HepG2 (cell line): ENCODE measurements around the gene SHROOM1. TPM values are rescaled to one million over a fixed set of nuclear protein-coding genes. Genes with fewer than 3 reads are reported as not detected.

Experiments used
- E2F5 ChIP-seq: sonication (generic); formaldehyde crosslinking; conservative IDR thresholded peaks from 2 replicates; pipeline ENCODE4 v1.4.0; 2020; ENCODE audit warnings: missing genetic modification reagents
- ETV5 ChIP-seq: IDR thresholded peaks from 2 replicates; pipeline ENCODE4 v1.6.1; 2018; ENCODE audit warnings: missing biosample characterization, missing genetic modification reagents, inconsistent platforms, borderline replicate concordance
- HCFC1 ChIP-seq: fragments of 150-350 bp; IDR thresholded peaks from 2 replicates; pipeline ENCODE4 v1.6.1; 2014; ENCODE audit warnings: low read depth, low read length
- HNF1B ChIP-seq: sonication (generic); formaldehyde crosslinking; IDR thresholded peaks from 2 replicates; pipeline ENCODE4 v1.5.1; 2020; ENCODE audit warnings: mild to moderate bottlenecking, moderate library complexity, missing genetic modification reagents
- KIAA2018 ChIP-seq: sonication (generic); formaldehyde crosslinking; IDR thresholded peaks from 2 replicates; pipeline ENCODE4 v1.5.0; 2020; ENCODE audit warnings: mild to moderate bottlenecking, missing genetic modification reagents, borderline replicate concordance
- MXD4 ChIP-seq: IDR thresholded peaks from 2 replicates; pipeline ENCODE4 v1.6.1; 2016; ENCODE audit warnings: mild to moderate bottlenecking, missing biosample characterization, missing genetic modification reagents
- NFATC3 ChIP-seq: sonication (generic); formaldehyde crosslinking; IDR thresholded peaks from 2 replicates; pipeline ENCODE4 v1.5.1; 2020; ENCODE audit warnings: mild to moderate bottlenecking, missing genetic modification reagents
- NKX3-1 ChIP-seq: sonication (generic); formaldehyde crosslinking; IDR thresholded peaks from 2 replicates; pipeline ENCODE4 v1.5.0; 2020; ENCODE audit warnings: missing genetic modification reagents
- PCBP1 ChIP-seq: fragments of 200-400 bp; formaldehyde crosslinking; IDR thresholded peaks from 2 replicates; pipeline ENCODE4 v1.6.1; 2017; ENCODE audit warnings: mild to moderate bottlenecking, low read depth, low read length, borderline replicate concordance
- SIX1 ChIP-seq: sonication (generic); formaldehyde crosslinking; IDR thresholded peaks from 2 replicates; pipeline ENCODE4 v1.4.0; 2020; ENCODE audit warnings: missing genetic modification reagents, borderline replicate concordance
- SNAPC5 ChIP-seq: sonication (generic); formaldehyde crosslinking; IDR thresholded peaks from 2 replicates; pipeline ENCODE4 v1.8.1; 2023; ENCODE audit warnings: mild to moderate bottlenecking, missing genetic modification reagents, borderline replicate concordance
- SPEN ChIP-seq: sonication (generic); formaldehyde crosslinking; IDR thresholded peaks from 2 replicates; pipeline ENCODE4 v1.5.1; 2020; ENCODE audit warnings: low read depth, mild to moderate bottlenecking, missing genetic modification reagents
- ZBTB14 ChIP-seq: sonication (generic); formaldehyde crosslinking; IDR thresholded peaks from 2 replicates; pipeline ENCODE4 v1.4.0; 2020; ENCODE audit warnings: missing genetic modification reagents
- ZNF253 ChIP-seq: sonication (generic); formaldehyde crosslinking; IDR thresholded peaks from 2 replicates; pipeline ENCODE4 v1.8.0; 2022; ENCODE audit warnings: mild to moderate bottlenecking, missing genetic modification reagents, borderline replicate concordance
- ZNF335 ChIP-seq: sonication (generic); formaldehyde crosslinking; IDR thresholded peaks from 2 replicates; pipeline ENCODE4 v1.4.0; 2020; ENCODE audit warnings: missing genetic modification reagents
- ZNF629 ChIP-seq: sonication (generic); formaldehyde crosslinking; conservative IDR thresholded peaks from 2 replicates; pipeline ENCODE4 v1.5.0; 2020; ENCODE audit warnings: missing genetic modification reagents
- polyA plus RNA-seq, 8 experiments: library from polyadenylated mRNA; depleted of rRNA in 3 of 8; stranded (reverse) in 7 of 8; unstranded in 1 of 8; fragments of >200 nt; fragmentation: Illumina TruSeq in 4 of 8; extraction: Trizol in 4 of 8; gene quantifications; 2 replicates each; pipeline versions ENCODE4 v1.2.1 to v1.2.3, GENCODE V29; 2011 to 2016; ENCODE audit warnings: low read depth in 4 of 8, missing spikeins in 1 of 8, mixed read lengths in 1 of 8; ENCODE audit not compliant: insufficient read depth in 1 of 8
- total RNA-seq, 5 experiments: library from RNA; depleted of rRNA; stranded (reverse); fragments of >200 nt; fragmentation: Illumina TruSeq; extraction: Trizol; gene quantifications; 2 replicates each; pipeline ENCODE4 v1.2.3, GENCODE V29; 2016; ENCODE audit warnings: low read depth in 1 of 5

The SHROOM1 gene
- total and polyA plus RNA-seq, 2 of the 13 experiments (the other 11 are each of a cell fraction or from before 2014, with no cell fraction given): 18.2 to 25.7 TPM

GRCh38 chr5:132866342-132867045 is 36.0 kb upstream of the SHROOM1 start, which contains the start of the genes GDF9 and UQCRQ (continued):
- no peak for TF ChIP-seq KIAA2018 (CRISPR knock-in tag)
- TF ChIP-seq ZNF629 (CRISPR knock-in tag): no peak; the same call in 1 of the 2 replicates
- peak; percentile 42 for TF ChIP-seq HCFC1
- peak; percentile 83 for TF ChIP-seq SPEN (CRISPR knock-in tag)
- TF ChIP-seq ZBTB14 (CRISPR knock-in tag): no peak
- no peak for TF ChIP-seq SIX1 (CRISPR knock-in tag)
- TF ChIP-seq E2F5 (CRISPR knock-in tag): no peak; the same call in none of the 2 replicates
- TF ChIP-seq MXD4 (CRISPR knock-in tag): 0 out of 2 replicates have a peak, but pooled peaks have one; percentile 17
- 0 out of 2 replicates have a peak, but pooled peaks have one; percentile 29 for TF ChIP-seq NKX3-1 (CRISPR knock-in tag)
- TF ChIP-seq HNF1B (CRISPR knock-in tag): peak; percentile 95
- TF ChIP-seq SNAPC5 (CRISPR knock-in tag): no peak
- TF ChIP-seq ETV5 (CRISPR knock-in tag): peak; percentile 68
- no peak; the same call in 1 of the 2 replicates for TF ChIP-seq NFATC3
- TF ChIP-seq PCBP1: no peak
- peak; percentile 42; the same call in 1 of the 2 replicates for TF ChIP-seq ZNF335 (CRISPR knock-in tag)
- 0 out of 2 replicates have a peak, but pooled peaks have one; percentile 54 for TF ChIP-seq ZNF253
